ENCODE results near the gene ILF3.

ILF3 gene

DNA sequence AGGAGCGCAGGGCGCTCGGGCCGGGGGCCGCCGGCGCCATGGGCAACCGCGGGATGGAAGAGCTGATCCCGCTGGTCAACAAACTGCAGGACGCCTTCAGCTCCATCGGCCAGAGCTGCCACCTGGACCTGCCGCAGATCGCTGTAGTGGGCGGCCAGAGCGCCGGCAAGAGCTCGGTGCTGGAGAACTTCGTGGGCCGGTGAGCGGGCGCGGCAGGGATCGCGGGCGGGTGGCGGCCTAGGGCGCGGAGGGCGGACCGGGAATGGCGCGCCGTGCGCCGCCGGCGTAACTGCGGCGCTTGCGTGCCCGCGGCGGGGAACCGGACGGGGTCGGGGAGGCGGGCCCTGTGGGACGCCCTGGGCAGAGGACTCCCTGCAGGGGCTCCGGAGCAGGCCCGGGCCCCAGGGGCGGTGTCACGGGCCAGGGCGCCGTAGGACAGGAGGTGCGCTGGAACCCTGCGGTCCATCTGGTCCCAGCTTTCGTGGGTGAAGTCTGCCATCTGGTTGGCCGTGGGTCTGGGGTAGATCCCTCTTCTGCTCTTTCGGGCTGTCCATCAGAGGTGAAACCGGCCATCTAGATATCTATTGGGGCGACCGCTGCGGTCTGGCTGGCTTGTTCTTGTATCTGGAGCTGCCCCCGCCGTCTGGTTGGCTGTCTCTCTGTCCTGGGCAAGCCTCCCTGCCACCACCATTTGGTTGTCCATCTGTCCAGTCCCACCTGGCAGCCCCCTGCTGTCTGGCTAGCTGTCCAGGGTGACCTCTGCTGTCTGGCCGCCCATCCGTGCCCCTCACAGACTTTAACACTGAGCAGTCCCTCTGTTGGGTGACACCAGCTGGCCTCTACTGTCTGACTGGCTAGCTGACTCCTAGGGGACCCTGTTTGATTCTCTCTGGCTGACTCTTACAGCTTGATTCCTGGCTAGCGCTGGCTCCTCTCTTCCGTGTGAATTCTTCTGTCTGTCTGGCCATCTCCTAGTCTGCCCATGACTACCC, 64.4 kb downstream of the ILF3 start:
- Histone ChIP-seq H3K9ac (ENCODE audit: low read length in 2 of 2) (peak overlapping the region; percentile 86 to 87), H3K4me1 (ENCODE audit: control insufficient read depth, insufficient read depth, low read length) (peaks cover 29% of the 10 kb centered on the region), H3K36me3 (ENCODE audit: control insufficient read depth in 2 of 2, insufficient read depth in 2 of 2, low read length in 2 of 2) (peaks cover under 1 to 4% of the 10 kb centered on the region in 2 donors), H3K9me3 (ENCODE audit: control insufficient read depth in 2 of 2, low read length in 2 of 2) (no peaks in the 10 kb centered on the region), H3K27me3 (ENCODE audit: control insufficient read depth in 1 of 2, insufficient read depth in 2 of 2, low read length in 2 of 2) (no peaks in the 10 kb centered on the region), H3K4me3 (ENCODE audit: low read length in 2 of 2) (peak overlapping the region; percentile 86 to 89), H3K27ac (ENCODE audit: low read length) (peak overlapping the region; percentile 62)

DNA sequence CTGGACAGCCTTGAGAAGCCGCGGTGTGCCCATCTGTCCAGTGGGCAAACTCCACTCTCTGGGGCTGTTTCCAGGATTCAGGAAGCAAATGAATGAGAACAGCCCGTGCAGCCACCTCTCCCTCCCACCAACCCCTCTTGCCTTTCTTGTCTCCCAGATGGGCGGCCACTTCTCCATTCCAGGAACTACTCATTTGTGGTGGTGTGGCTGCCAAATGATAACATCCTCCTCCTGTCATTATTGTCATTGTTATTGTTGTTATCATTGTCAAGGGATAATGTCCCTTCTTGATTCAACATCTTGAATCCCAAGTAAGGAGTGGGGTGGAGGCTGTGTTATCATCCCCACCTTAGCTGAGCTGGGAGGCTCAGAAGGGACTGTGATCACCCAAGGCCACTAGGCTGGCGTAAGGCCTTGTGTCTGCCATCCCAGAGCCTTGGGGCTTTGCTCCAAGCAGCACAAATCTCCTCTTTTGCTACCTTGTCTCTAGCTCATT, 65.4 kb downstream of the ILF3 start:
- Histone ChIP-seq H3K9ac (ENCODE audit: low read length in 2 of 2) (peak overlapping the region; percentile 86 to 87), H3K4me3 (ENCODE audit: low read length in 2 of 2) (peak overlapping the region; percentile 86 to 89), H3K27me3 (ENCODE audit: control insufficient read depth in 1 of 2, insufficient read depth in 2 of 2, low read length in 2 of 2) (no peaks in the 10 kb centered on the region), H3K27ac (ENCODE audit: low read length) (peak overlapping the region; percentile 62), H3K9me3 (ENCODE audit: control insufficient read depth in 2 of 2, low read length in 2 of 2) (no peaks in the 10 kb centered on the region), H3K36me3 (ENCODE audit: control insufficient read depth in 2 of 2, insufficient read depth in 2 of 2, low read length in 2 of 2) (peaks cover 0 to 4% of the 10 kb centered on the region in 2 donors), H3K4me1 (ENCODE audit: control insufficient read depth, insufficient read depth, low read length) (peaks cover 29% of the 10 kb centered on the region)

DNA sequence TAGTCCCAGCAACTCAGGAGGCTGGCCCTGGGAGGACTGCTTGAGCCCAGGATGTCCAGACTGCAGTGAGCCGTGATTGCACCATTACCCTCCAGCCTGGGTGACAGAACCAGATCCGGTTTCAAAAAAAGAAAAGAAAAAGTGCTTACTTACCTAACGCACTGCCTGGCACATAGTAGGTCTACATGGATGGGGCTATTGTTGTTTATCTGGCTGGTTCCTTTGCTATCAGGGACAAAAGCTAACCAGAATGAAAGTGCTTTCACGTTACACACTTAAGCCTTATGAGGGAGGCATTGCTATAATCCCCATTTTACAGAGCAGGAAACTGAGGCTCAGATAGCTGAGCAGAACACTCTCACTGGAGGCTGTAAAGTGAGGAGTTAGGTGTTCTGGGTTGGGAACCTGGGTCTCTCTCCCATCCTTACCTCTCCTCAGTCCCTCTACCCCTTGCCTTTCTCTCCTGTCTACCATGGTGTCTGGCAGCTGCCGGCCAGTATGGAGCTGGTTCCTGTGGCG, 66.5 kb downstream of the ILF3 start:
- Histone ChIP-seq H3K4me1 (ENCODE audit: control insufficient read depth, insufficient read depth, low read length) (peaks cover 31% of the 10 kb centered on the region), H3K9me3 (ENCODE audit: control insufficient read depth in 2 of 2, low read length in 2 of 2) (no peaks in the 10 kb centered on the region), H3K27ac (ENCODE audit: low read length) (no peak overlapping the region), H3K9ac (ENCODE audit: low read length in 2 of 2) (no peak overlapping the region), H3K27me3 (ENCODE audit: control insufficient read depth in 1 of 2, insufficient read depth in 2 of 2, low read length in 2 of 2) (no peaks in the 10 kb centered on the region), H3K36me3 (ENCODE audit: control insufficient read depth in 2 of 2, insufficient read depth in 2 of 2, low read length in 2 of 2) (peaks cover 0 to 2% of the 10 kb centered on the region in 2 donors), H3K4me3 (ENCODE audit: low read length in 2 of 2) (peak overlapping the region in 1 of 2 donors; percentile 3)

DNA sequence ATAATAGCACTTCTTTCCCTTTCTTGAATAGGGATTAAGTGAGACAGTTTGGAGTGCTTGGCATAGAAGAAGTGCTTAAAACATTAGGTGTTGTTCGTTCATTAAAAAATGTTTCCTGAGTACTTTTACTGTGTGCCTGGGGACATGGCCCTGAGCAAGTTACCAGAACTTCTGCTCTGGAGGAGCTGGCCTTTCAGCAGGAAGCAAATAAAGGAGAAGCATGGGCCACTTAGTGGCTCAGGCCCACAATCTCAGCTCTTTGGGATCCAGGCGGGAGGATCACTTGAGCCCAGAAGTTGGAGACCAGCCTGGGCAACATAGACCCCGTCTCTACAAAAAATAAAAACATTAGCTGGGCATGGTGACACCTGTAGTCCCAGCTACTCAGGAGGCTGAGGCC, 69.4 kb downstream of the ILF3 start:
- Histone ChIP-seq H3K27ac (ENCODE audit: low read length) (no peak overlapping the region), H3K9ac (ENCODE audit: low read length in 2 of 2) (no peak overlapping the region), H3K27me3 (ENCODE audit: control insufficient read depth in 1 of 2, insufficient read depth in 2 of 2, low read length in 2 of 2) (no peaks in the 10 kb centered on the region), H3K9me3 (ENCODE audit: control insufficient read depth in 2 of 2, low read length in 2 of 2) (no peaks in the 10 kb centered on the region), H3K4me1 (ENCODE audit: control insufficient read depth, insufficient read depth, low read length) (peaks cover 27% of the 10 kb centered on the region), H3K4me3 (ENCODE audit: low read length in 2 of 2) (no peak overlapping the region), H3K36me3 (ENCODE audit: control insufficient read depth in 2 of 2, insufficient read depth in 2 of 2, low read length in 2 of 2) (peaks cover 0 to 2% of the 10 kb centered on the region in 2 donors)

DNA sequence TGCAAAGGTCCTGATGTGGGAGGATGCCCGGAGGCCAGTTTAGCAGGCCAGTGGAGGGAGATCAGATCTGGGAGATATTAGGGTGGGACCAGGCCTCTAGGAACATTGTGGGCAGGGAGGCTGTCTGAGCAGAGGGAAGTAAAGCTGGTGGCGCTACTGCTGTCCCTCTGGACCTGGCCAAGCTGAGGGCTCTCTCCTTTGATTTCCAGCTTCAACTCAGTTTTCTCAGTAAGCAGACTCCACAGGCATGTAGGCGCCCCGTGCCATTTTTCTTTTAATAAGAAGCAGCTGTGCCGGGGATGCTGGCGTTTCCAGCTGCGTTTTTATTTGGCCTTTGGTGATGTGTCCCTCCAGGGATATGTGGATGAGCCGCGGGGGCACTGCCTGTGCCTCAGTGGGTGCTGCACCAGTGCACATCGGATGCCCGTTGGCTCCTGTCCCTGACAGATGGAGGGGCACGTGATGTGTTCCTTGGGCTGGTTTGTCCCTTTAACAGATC, 70.5 kb downstream of the ILF3 start:
- Histone ChIP-seq H3K36me3 (ENCODE audit: control insufficient read depth in 2 of 2, insufficient read depth in 2 of 2, low read length in 2 of 2) (peaks cover 0 to 2% of the 10 kb centered on the region in 2 donors), H3K9ac (ENCODE audit: low read length in 2 of 2) (no peak overlapping the region), H3K27ac (ENCODE audit: low read length) (no peak overlapping the region), H3K4me1 (ENCODE audit: control insufficient read depth, insufficient read depth, low read length) (peaks cover 17% of the 10 kb centered on the region), H3K4me3 (ENCODE audit: low read length in 2 of 2) (no peak overlapping the region), H3K27me3 (ENCODE audit: control insufficient read depth in 1 of 2, insufficient read depth in 2 of 2, low read length in 2 of 2) (no peaks in the 10 kb centered on the region), H3K9me3 (ENCODE audit: control insufficient read depth in 2 of 2, low read length in 2 of 2) (no peaks in the 10 kb centered on the region)

DNA sequence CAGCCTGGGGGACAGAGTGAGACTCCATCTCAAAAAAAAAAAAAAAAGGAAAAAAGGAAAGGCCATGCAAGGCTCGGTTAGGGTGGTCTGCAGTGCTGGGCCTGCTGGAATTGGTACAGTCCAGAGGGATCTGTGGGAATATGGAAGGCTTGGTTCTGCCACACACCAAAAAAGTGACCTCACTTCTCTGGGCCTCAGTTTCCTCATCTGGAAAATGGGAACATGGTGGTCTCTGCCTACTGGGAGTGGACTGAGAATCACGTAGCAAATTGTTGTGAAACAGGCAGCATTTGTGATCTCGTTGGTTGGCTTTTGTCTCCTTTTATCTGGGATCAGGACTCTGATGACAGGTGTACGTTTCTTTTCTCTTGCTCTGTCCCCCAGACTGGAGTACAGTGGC, 71.3 kb downstream of the ILF3 start:
- no peaks in the 10 kb centered on the region for H3K9me3 ChIP-seq (ENCODE audit: control insufficient read depth in 2 of 2, low read length in 2 of 2)
- H3K9ac ChIP-seq (ENCODE audit: low read length in 2 of 2): no peak overlapping the region
- H3K4me1 ChIP-seq (ENCODE audit: control insufficient read depth, insufficient read depth, low read length): peaks cover 10% of the 10 kb centered on the region
- no peak overlapping the region for H3K27ac ChIP-seq (ENCODE audit: low read length)
- peaks cover 0 to 2% of the 10 kb centered on the region in 2 donors for H3K36me3 ChIP-seq (ENCODE audit: control insufficient read depth in 2 of 2, insufficient read depth in 2 of 2, low read length in 2 of 2)
- H3K27me3 ChIP-seq (ENCODE audit: control insufficient read depth in 1 of 2, insufficient read depth in 2 of 2, low read length in 2 of 2): no peaks in the 10 kb centered on the region
- H3K4me3 ChIP-seq (ENCODE audit: low read length in 2 of 2): no peak overlapping the region

DNA sequence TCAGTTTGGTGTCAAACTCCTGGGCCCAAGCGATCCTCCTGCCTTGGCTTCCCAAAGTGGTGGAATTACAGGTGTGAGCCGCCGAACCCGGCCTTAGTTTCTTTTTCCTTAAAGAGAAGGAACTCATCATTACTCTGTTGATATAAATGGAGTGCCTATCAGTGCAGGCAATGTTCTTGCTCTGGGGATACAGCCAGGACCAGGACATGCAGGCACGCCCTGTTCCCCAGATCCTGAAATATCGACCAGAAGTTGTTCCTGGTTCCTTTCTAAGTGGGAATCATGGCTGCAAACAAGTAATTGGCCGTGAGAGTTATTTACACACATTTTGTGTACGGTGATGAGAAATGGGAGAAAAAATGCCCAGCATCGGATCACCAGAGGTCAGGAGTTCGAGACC, 72.1 kb downstream of the ILF3 start:
- no peaks in the 10 kb centered on the region for H3K9me3 ChIP-seq (ENCODE audit: control insufficient read depth in 2 of 2, low read length in 2 of 2)
- H3K27ac ChIP-seq (ENCODE audit: low read length): no peak overlapping the region
- H3K36me3 ChIP-seq (ENCODE audit: control insufficient read depth in 2 of 2, insufficient read depth in 2 of 2, low read length in 2 of 2): no peaks in the 10 kb centered on the region
- no peak overlapping the region for H3K4me3 ChIP-seq (ENCODE audit: low read length in 2 of 2)
- peaks cover 11% of the 10 kb centered on the region for H3K4me1 ChIP-seq (ENCODE audit: control insufficient read depth, insufficient read depth, low read length)
- H3K9ac ChIP-seq (ENCODE audit: low read length in 2 of 2): no peak overlapping the region
- H3K27me3 ChIP-seq (ENCODE audit: control insufficient read depth in 1 of 2, insufficient read depth in 2 of 2, low read length in 2 of 2): no peaks in the 10 kb centered on the region

DNA sequence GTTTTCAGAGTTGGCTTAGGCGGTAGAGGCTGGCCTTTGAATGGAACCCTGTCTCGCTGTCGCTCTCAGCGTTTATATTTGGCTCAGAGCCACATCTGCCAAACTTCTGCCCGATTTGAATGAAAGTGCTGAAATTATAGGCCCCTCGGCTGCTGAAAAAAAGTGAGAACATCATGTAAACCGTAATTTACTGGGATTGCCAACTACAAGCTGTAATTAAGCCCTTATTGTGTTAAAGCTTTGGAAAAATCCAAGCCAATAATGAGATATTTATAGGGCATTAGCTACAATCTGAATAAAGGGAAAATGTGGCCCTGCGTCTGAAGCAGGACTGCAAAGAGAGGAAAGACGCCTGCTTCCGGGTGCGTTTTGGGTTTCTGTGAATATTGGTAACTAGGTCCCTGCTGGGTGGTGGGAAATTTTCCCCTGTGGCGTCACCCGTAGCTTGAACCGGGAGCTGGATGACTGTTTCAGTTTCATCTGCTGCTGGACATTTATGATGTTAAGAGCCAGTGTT, 73.6 kb downstream of the ILF3 start:
- no peak overlapping the region for H3K4me3 ChIP-seq (ENCODE audit: low read length in 2 of 2)
- no peaks in the 10 kb centered on the region for H3K27me3 ChIP-seq (ENCODE audit: control insufficient read depth in 1 of 2, insufficient read depth in 2 of 2, low read length in 2 of 2)
- H3K27ac ChIP-seq (ENCODE audit: low read length): no peak overlapping the region
- H3K9ac ChIP-seq (ENCODE audit: low read length in 2 of 2): no peak overlapping the region
- no peaks in the 10 kb centered on the region for H3K9me3 ChIP-seq (ENCODE audit: control insufficient read depth in 2 of 2, low read length in 2 of 2)
- H3K4me1 ChIP-seq (ENCODE audit: control insufficient read depth, insufficient read depth, low read length): peaks cover 11% of the 10 kb centered on the region
- no peaks in the 10 kb centered on the region for H3K36me3 ChIP-seq (ENCODE audit: control insufficient read depth in 2 of 2, insufficient read depth in 2 of 2, low read length in 2 of 2)

DNA sequence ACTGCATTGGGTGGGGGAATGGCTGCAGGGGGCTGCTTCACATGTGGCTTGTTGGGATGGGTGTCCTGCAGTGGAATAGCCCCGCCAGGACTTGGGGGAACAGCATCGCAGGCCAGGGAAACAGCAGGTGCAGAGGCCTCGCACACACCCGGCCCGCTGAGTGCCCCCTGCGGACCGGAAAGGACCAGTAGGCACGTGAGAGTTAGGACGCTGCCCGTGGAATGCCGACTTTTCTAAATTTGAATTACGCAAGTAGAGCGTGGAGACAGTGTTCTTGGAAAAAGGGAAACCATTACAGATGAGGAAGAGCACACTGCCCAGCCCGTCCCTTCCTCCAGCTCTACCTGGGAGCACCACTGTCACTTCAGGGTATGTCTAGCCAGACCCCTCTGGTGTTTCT, 75.3 kb downstream of the ILF3 start:
- Histone ChIP-seq H3K4me3 (ENCODE audit: low read length in 2 of 2) (no peak overlapping the region), H3K27ac (ENCODE audit: low read length) (no peak overlapping the region), H3K9ac (ENCODE audit: low read length in 2 of 2) (no peak overlapping the region), H3K36me3 (ENCODE audit: control insufficient read depth in 2 of 2, insufficient read depth in 2 of 2, low read length in 2 of 2) (no peaks in the 10 kb centered on the region), H3K4me1 (ENCODE audit: control insufficient read depth, insufficient read depth, low read length) (peaks cover 11% of the 10 kb centered on the region), H3K9me3 (ENCODE audit: control insufficient read depth in 2 of 2, low read length in 2 of 2) (no peaks in the 10 kb centered on the region), H3K27me3 (ENCODE audit: control insufficient read depth in 1 of 2, insufficient read depth in 2 of 2, low read length in 2 of 2) (no peaks in the 10 kb centered on the region)

DNA sequence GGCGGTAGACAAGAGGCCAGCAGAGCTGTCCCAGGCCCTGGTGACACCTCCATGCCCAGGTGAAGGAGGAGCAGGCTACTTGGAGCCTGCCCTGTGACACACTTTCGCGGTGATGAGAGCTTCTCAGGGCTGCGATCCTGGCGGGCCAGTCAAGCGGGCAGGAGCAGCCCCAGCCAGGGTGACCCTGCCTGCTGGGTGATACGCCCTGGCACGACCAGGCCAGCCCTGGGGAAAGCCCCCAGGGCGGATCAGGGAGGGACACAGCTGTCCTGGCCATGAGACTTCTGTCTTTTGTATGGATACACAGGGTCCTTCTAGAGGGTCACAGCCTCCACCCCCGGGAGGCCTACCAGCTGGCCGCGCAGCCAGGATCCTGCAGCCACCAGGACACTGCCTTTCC, 76.8 kb downstream of the ILF3 start:
- H3K9ac ChIP-seq (ENCODE audit: low read length in 2 of 2): no peak overlapping the region

More for the DNA sequence above, 76.8 kb downstream of the ILF3 start:
- Histone ChIP-seq H3K27ac (ENCODE audit: low read length) (no peak overlapping the region), H3K27me3 (ENCODE audit: control insufficient read depth in 1 of 2, insufficient read depth in 2 of 2, low read length in 2 of 2) (no peaks in the 10 kb centered on the region), H3K9me3 (ENCODE audit: control insufficient read depth in 2 of 2, low read length in 2 of 2) (no peaks in the 10 kb centered on the region), H3K4me3 (ENCODE audit: low read length in 2 of 2) (no peak overlapping the region), H3K36me3 (ENCODE audit: control insufficient read depth in 2 of 2, insufficient read depth in 2 of 2, low read length in 2 of 2) (no peaks in the 10 kb centered on the region), H3K4me1 (ENCODE audit: control insufficient read depth, insufficient read depth, low read length) (peaks cover 8% of the 10 kb centered on the region)

Data from stomach smooth muscle (tissue), 2 donors.